Prostate gland (tissue), 2 donors: ENCODE results near the gene SLC12A8.

Experiments
- CTCF ChIP-seq, 4 experiments: fragments of 200-600 bp in 2 of 4; fragments of 450-650 bp in 2 of 4; sonication (generic) in 2 of 4; IDR thresholded peaks; 1 replicate in 3 of 4; 2 replicates in 1 of 4; pipeline ENCODE4 v1.5.1; 2016 to 2019; ENCODE audit warnings: antibody characterized with exemption in 4 of 4, mild to moderate bottlenecking in 2 of 4, moderate library complexity in 2 of 4
- POLR2A ChIP-seq: fragments of 450-650 bp; IDR thresholded peaks from one replicate; pipeline ENCODE4 v1.6.1; 2016; ENCODE audit warnings: antibody characterized with exemption, mild to moderate bottlenecking
- POLR2AphosphoS5 ChIP-seq: sonication (generic); formaldehyde crosslinking; IDR thresholded peaks from one replicate; pipeline ENCODE4 v1.6.1; 2017; ENCODE audit warnings: antibody characterized with exemption

GRCh38 chr3:125132815-125133214 is 79.7 kb downstream of the SLC12A8 start:
- TF ChIP-seq POLR2A (no peak), POLR2AphosphoS5 (no peak), CTCF (IDR thresholded peaks at IDR 0.05) (no peak)
